ENCODE data around the gene SNX25.
"Not testable (repeated sequence)": the region's sequence is repeated elsewhere in the genome, so short reads cannot be mapped to it uniquely, and the experiment has no call there.

GRCh38 chr4:185205073-185205472 lies 4.3 kb upstream of the SNX25 start:
- not testable (repeated sequence) for TF ChIP-seq POLR2A, CTCF (IDR thresholded peaks at IDR 0.05)

All from esophagus squamous epithelium (tissue), 4 donors.